HTR-8/SVneo (cell line): ENCODE measurements around the gene SCAF8.
"Not testable (repeated sequence)": the region's sequence is repeated elsewhere in the genome, so short reads cannot be mapped to it uniquely, and the experiment has no call there.

ENCODE experiments used
- DNase-seq: peaks from one replicate; pipeline ENCODE4 v3.0.0; 2011; ENCODE audit warnings: low spot score, mixed read lengths; ENCODE audit not compliant: insufficient read length
- FAIRE-seq: peaks from 2 replicates; lab custom pipeline; 2011; peaks lifted over from hg19 to GRCh38; lab: Jason Lieb, UNC

SCAF8 gene

DNA sequence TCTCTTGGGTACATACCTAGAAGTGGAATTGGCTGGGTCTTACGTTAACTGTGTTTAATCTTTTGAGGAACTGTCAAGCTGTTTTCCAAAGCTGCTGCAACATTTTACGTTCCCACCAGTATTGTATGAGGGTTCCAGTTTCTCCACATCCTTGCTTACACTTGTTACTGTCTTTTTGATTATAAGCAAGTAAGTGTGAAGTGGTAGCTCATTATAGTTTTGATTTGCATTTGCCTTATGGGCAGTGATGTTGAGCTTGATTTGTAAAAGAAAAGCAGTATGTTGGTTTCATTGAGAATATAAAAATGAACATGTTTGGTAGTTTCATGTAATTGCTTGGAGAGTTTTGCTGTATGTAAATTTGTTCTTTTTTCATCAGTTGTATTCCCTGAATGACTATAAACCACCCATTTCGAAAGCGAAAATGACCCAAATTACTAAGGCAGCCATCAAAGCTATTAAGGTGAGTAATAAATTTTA lies 40.4 kb downstream of the SCAF8 start:
- DNase-seq: no peak
- no peak for FAIRE-seq

DNA sequence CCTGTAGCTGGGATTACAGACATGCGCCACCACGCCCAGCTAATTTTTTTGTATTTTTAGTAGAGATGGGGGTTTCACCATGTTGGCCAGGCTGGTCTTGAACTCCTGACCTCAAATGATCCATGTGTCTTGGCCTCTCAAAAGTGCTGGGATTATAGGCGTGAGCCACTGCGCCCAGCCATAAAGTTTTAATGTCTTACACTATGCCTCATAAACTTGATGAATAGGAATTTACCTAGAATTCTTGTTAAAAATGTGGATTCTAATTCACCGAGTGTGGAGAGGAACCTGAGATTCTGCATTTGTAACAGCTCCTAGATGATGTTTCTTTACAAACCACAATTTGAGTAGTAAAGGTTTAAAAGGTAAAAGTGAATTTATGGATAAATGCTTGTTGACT lies 45.9 kb downstream of the SCAF8 start:
- FAIRE-seq, DNase-seq: not testable (repeated sequence)

DNA sequence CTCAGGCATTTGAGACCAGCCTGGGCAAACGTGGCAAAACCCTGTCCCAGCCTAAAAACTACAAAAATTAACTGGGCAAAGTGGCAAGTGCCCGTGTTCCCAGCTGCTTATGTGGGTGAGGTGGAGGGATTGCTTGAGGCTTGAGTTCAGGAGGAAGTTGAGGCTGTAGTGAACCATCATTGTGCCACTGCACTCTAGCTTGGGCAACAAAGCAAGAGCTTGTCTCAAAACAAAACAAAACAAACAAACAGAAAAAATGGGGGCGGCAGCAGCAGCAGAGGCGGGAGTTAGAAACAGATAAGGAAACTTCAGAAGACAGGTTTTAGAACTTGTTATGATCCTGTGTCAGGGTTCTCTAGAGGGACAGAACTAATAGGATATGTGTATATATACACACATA lies 49.0 kb downstream of the SCAF8 start:
- DNase-seq (no peak), FAIRE-seq (no peak)

DNA sequence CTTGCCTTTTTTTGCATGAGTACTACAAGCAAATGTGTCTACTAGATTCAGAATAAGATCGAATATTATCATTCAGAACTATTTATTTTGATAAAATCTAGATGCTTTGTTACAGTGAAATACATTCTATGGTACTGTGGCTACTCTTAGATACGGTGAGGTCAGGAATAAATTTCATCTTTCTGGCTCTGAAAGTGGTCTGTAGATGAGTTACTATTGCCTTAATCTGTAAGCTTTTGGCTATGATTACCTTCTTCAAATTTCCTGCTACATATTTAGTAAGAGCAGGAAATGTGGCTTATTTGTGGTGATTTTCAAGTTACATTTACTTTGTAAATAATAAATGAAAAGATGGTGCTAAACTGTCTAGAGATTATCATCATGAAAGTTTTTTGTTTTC lies 50.0 kb downstream of the SCAF8 start:
- DNase-seq (no peak), FAIRE-seq (no peak)

DNA sequence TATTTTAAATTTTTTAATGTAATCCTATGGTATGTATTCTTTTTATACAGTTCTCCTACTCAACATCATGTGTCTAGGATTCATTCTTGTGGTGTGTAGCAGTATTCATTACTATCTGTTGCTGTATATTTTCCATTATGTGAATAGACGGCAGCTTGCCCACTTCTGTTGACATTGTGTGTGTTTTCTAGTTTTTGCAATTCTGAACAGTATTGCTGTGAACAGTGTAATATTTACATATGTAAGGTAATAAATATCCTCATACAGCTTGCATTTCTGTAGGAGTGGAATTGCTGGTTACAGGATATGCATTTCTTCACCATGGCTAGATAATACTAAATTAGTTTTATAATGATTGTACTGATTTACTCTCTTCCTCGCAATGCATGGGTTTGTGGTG lies 51.9 kb downstream of the SCAF8 start:
- FAIRE-seq (no peak), DNase-seq (no peak)

DNA sequence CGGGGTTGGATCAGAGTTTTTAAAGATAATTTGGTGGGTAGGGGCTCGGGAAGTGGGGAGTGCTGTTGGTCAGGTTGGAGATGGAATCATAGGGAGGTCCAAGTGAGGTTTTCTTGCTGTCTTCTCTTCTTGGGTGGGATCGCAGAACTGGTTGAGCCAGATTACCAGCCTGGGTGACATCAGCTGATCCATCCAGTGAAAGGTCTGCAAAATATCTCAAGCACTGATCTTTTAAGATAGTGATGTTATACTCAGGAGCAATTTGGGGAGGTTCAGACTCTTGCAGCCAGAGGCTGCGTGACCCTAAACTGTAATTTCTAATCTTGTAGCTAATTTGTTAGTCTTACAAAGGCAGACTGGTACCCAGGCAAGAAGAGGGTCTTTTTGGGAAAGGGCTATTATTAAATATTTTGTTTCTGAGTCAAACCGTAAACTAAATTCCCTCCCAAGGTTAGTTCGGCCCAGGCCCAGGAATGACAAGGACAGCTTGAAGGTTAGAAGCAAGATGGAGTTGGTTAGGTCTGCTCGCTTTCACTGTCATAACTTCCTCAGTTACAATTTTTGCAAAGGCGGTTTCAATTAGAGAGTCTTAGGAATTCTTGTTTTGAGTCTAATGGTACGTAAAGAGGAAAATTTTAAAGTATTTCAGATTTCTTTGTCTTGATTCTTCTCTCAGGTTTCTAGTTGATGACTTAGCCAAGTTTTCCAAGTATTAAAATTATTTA lies 53.1 kb downstream of the SCAF8 start:
- FAIRE-seq: no peak
- DNase-seq: no peak

DNA sequence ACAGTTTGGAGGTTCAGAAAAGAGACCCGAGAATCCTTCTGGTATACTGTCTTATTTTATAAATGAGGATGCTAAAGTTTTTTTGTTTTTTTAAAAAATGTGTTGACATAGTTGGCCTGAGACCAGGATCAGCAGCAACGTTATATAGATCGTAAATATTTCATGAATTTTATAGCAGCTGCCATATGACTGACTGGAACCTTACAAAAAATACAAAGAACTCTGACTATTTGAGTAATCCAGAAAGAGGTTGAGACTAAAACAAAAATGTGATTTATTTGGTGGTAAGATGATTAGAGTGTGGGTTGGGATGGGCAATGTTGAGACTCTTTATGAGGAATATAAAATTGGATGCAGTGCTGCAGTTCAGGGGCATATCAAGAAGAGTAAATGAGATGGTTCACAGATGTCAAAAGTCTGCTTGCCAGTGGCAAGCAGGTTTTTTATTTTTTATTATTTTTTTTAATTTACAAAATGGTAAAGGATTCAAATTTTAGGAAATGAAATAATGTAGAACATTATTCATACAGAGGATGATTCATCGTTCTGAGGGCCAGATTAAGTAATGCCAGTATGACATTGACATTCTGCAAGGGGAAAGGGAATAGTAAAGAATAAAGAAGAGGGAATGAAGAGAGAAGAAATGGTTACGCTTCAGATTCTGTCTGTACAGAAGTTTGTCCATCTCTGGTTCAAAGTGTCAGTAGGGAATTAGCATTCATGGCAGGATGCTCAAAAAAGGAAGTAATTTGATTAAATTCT lies 58.5 kb downstream of the SCAF8 start:
- DNase-seq: peak; percentile 13

DNA sequence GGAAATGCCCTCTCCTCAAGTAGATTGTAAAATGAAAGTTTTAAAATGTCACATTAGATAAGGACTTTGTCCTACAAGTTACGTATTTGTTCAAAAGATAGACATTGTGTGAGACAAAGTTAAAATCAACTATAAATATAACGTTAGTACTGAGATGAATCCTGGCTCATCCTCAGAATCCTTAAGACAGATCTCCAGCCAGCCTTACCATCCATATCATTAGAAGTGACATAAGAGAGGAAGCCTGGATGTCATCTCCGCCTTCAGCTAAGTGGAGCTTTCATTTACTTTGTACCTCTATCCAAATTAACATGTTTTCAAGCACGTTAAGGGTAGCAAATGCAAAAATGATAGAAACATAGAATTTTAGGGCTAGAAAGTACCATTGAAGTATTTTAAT lies 59.1 kb downstream of the SCAF8 start:
- FAIRE-seq (no peak), DNase-seq (no peak)

More for the DNA sequence above, 58.5 kb downstream of the SCAF8 start:
- FAIRE-seq: no peak

DNA sequence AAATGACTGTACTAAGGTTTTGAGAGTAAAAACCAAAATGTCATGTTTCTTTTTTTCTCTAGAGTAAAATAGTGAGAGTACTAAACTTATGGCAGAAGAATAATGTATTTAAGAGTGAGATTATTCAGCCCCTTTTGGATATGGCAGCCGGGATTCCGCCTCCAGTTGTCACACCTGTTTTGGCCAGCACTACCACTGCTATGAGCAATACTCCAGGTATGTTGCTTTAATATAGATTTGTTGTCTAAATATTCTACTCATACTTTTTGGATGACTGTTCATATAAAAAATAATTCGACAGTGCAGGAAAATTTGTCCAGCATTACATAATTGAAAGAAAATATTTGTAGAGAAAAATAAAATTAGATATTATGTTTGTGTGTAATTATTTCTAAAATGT lies 59.5 kb downstream of the SCAF8 start:
- FAIRE-seq: no peak
- DNase-seq: no peak

DNA sequence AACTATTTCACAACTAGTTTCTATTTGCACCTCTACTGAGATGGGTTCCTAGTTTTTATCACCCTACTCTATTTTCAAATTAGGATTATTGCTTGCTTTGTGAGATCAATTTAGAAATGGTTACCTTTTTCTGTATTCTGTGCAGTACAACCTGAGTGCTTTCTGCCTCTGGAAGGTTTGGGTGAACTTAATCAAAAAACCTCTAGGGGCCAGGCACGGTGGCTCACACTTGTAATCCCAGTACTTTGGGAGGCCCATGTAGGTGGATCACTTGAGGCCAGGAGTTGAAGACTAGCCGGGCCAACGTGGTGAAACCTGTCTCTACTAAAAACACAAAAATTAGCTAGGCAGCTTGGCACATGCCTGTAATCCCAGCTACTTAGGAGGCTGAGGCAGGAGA lies 63.3 kb downstream of the SCAF8 start:
- FAIRE-seq (no peak), DNase-seq (no peak)

DNA sequence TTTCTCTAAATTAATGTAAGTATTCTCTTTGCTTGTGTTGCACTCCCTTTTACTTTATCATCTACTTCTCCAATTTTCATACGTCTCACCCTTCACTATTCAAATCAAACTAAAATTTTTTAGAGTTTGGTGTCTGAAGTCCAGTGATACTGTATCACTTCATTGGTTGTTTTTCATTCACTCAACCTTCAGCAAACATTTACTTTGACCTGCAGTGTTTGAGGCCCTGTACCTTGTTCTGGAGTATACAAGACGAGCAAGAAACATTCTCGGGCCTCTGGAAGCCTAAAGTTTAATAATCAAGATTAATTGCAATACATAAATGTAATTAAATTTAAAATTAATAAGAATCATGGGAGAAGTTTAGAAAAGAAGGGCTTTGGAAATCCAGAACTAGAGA lies 64.6 kb downstream of the SCAF8 start:
- no peak for FAIRE-seq

DNA sequence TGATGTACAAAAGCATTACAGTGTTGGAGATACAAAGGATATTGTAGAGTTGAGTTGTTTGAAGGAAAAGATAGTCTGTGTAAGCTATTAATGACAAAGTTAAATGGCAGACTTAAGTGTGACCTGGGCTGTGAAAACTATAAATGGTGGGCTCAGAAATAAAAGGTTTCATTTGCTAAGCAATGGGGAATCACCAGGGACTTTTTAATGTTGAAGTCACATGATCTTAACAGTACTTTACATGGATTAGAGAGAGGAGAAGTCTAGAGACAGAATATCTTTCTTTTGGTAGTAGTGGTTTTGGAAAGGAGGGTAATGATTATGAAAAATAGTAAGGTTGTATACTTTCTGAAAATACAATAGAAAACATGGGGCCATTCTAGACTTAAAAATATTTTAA lies 67.1 kb downstream of the SCAF8 start:
- DNase-seq (no peak), FAIRE-seq (no peak)

More for the DNA sequence above, 64.6 kb downstream of the SCAF8 start:
- DNase-seq: no peak

DNA sequence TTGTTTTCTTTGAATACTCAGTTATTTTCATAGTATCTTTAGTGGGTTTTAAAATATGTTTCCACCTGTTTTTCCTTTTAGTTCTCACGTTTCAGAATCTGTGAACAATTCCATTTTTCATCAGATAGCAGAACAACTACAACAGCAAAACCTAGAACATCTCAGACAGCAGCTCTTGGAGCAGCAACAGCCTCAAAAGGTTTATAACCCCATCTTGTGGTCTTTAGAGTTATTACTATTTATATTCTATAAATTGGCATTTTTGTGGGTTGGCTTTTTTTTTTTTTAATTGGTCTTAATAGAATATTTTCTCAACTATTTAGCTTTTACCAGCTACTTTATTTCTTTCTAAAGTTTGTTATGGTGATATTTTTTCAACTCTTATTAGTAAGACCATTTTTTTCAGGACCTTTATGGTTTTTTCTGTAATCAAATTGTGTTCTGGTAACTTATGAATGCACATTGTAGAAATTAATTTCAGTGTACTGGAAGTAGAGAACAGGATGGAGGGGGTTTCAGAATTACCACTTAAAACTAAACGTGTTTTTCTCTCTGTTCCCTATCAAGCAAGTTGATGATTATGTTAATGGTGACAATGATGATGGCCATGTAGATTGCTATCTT lies 72.2 kb downstream of the SCAF8 start:
- no peak for FAIRE-seq
- DNase-seq: peak; percentile 26

DNA sequence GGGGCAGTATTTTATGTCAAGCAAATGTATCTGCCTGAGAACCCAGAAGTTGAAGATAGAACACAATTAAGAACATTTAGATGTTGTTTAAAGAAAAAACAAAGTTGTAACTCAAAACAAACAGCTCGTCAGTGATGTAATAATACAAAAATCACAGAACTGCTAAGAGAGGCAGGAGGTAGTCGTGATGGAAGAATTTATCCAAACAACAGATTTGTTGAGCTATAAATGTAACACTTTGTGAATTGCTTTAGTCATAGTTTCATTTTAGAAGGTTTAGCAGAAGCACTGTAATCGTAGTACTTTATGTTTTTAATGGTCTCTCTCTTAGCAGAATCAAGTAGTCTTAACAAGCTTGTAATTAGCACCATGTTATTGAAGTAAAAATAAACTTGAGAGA lies 73.6 kb downstream of the SCAF8 start:
- FAIRE-seq (no peak), DNase-seq (no peak)

DNA sequence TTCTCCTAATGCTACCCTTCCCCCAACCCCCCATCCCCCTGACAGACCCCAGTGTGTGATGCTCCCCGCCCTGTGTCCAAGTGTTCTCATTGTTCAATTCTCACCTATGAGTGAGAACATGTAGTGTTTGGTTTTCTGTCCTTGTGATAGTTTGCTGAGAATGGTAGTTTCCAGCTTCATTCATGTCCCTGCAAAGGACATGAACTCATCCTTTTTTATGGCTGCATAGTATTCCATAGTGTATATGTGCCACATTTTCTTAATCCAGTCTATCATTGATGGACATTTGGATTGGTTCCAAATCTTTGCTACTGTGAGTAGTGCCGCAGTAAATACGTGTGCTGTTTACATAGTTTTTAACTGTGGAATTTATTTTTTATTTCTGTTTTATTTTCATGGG lies 78.4 kb downstream of the SCAF8 start:
- not testable (repeated sequence) for DNase-seq, FAIRE-seq

DNA sequence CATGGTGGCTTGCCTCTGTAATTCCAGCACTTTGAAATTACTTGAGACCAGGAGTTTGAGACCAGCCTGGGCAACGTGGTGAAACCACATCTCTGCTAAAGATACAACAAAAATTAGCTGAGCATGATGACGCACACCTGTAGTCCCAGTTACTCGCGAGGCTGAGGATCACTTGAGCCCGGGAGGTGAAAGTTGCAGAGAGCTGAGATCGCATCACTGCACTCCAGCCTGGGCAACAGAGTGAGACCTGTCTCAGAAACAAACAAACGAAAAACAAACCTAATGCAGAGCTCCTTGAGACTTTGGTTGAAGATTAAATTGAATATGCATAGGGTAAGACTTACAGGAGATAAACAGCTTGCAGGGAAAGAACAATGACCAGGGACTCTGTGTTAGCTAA lies 80.8 kb downstream of the SCAF8 start:
- FAIRE-seq (no peak), DNase-seq (no peak)

DNA sequence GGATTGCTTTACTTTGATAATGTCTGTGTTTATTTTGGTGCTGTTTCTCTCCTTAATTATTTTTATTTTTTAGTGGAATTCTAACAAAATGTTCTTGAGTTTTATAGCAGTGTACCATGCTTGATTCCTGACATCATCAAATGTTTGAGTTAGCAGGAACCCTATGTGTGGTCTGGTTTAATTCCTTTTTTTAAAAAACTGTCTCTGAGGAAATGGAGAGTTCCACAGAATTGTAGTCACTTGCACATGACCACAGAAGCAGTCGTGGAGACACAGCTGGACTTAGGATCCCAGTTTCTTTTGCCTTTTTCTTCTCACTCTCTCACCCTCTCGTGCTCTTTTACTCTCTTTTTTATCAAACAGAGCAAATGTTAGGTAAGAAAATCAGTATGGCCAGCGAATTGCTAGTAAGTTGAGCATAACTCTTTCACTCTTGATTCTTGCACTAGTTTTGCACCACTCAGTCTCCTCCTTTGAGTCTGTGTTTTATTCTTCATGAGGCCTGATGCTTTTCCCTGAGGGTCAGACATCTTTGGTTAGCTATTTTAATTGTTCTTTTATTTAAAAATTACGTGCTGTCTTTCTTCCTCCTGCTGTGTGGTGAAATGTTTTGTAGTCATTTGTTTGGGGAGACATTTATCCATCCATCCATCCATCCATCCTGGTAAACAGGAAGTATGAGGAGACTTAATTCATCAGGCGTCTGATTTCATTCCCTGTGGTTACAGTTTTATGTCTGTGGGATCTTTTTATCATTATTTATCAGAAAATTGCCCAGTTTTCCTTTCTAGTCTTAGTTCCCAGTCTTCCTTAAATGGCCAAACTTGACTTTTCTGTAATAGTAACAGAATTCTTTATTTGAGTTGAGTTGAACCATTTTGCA lies 83.0 kb downstream of the SCAF8 start:
- DNase-seq (no peak), FAIRE-seq (no peak)

DNA sequence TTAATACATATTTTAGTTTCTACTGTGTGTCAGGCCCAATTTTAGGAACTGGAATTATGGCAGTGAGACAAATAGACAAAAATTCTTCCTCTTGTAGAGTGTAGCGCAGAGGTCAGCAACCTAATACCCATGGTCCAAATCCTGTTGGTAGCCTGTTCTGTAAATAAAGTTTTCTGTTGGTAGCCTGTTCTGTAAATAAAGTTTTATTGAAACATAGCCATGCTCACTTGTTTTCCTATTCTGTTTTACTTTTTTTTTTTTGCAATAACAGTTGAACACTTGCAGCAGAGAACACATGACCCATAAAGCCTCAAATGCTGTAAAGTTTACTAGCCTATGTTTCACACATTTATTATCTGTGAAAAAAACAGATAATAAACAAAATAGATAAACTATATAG lies 87.9 kb downstream of the SCAF8 start:
- no peak for FAIRE-seq
- no peak for DNase-seq

DNA sequence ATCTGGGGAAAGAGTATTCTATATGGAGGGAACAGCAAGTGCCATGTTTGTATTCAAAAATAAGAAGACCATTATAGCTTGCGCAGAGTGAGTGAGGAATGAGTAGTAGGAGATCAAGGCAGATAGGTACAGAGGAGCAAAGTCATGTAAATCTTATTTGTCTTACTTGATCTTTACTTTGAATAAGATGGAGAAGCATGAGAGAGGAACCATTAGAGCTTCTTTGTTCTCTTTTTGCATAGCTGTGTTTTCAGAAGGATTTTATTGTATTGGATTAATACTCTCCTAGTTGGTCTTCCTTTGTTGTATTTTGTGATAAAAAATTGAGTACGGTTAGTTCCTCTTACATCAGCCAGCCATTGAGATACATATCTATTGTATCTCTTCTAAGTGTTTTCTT lies 88.4 kb downstream of the SCAF8 start:
- FAIRE-seq (no peak), DNase-seq (no peak)

DNA sequence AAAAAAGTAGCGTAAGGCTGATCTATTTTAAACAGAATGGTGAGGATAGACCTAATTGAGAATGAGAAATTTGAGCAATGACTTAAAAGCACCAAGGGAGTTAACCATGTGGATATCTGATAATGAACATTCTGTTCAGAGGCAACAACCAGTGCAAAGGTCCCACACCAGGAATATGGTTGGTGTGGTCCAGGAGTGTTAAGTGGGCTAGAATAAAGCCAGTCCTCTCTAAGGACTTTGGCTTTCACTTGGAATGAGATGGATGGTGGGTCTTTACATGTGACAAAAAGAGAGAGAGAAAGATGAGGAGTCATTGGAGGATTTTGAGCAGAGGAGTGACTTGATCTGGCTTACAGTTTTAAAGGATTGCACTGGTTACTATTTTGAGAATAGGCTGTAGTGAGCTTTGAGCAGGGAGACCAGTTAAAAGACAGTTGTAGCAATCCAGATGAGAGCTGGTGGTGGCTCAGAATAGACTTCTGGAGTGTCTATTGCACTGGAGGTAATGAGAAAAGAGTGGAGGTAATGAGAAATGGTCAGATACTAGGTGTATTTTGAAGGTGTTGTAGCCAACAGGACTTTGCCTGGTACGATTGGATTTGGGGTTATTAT lies 89.8 kb downstream of the SCAF8 start:
- no peak for DNase-seq
- FAIRE-seq: no peak
